ENCODE measurements around the gene UNK.
"Not testable (repeated sequence)": the region's sequence is repeated elsewhere in the genome, so short reads cannot be mapped to it uniquely, and the experiment has no call there.

UNK gene

DNA sequence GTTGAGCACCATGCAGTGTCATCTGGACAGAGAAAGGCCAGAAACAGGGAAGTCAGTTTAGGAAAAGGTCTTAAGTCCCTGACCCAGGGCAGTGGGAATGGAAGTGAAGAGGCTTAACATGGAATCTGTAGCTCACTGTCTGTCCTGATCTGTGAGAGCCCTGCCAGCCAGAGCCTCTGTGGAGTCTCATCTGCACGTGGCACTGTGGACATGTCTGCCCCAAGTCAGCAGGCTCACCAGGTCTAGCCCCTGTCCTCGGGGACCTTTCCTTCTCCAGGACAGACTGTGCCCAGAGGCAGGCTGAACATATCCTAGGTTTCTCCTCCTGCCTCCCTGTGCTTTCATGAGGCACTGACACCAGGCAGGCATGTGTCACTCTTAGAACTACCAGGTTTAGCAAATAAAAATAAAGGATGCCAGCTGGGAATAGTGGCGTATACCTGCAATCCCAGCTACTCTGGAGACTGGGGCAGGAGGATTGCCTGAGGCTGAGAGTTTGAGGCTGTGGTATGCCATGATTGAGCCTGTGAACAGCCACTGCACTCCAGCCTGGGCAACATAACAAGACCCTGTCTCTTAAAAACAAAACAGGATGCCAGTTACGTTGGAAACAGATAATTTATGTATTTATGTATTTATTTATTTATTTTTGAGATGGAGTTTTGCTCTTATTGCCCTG, 22.4 kb downstream of the UNK start:
- DNase-seq (ENCODE audit: low spot score), result peak; percentile 32

- DNase-seq (ENCODE audit: low spot score), result no peak
These were observed 23.3 kb downstream of the UNK start for GRCh38 chr17:75807861-75808260.

GRCh38 chr17:75808549-75808904, 23.9 kb downstream of the UNK start:
- DNase-seq (ENCODE audit: low spot score), result no peak

DNA sequence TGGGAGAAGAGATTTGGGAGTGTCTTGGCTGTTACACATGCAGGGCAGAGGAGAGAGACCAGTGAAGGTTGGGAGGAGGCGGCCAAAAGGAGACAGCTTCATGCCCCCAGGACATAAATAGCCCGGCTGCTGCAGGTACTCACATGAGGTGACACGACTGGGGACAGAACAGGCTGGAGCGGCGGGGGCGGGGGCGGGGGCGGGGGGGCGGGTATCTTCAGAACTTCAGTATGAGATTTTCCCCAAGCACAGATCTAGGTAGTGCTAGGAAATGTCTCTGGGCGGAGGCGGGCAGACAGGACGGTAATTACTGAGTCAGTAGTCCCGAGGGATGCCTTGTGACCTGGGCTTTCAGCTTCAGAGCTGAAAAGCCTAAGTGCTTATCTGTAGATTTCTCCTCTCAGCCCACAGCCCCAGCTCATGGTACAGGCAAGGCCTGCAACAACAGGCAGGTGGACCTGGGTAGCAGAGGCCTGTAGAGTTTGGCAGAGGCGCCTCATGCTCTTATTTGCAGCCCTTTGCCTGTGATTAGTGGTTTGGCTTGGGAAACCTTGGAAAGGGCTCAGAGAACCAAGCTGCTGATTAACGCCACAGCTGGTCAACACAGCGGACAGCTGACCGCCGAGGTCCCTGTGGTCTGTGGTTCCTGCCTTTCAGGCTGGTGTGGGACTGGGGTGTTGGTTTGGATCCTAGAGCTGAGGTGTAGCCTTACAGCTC, 24.5 kb downstream of the UNK start:
- peak; percentile 89 for DNase-seq (ENCODE audit: low spot score)

GRCh38 chr17:75809631-75810111, 25.1 kb downstream of the UNK start:
- peak; percentile 38 for DNase-seq (ENCODE audit: low spot score)

DNA sequence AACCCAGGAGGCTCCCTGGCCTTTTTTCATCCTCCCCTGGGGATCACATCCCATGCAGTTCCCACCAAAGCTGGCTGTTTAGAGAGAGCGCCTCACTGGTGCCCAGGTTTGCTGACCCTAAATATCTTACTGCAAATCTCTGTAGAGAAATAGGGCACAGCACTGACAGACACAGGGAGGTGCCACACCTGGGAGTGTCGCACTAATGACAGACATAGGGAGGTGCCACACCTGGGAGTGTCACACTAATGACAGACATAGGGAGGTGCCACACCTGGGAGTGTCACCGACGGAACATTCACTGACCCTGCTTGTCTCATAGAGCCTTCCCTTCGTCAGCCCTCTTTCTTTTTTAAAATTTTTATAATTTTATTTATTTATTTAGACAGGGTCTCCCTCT, 25.6 kb downstream of the UNK start:
- DNase-seq (ENCODE audit: low spot score), result no peak

DNA sequence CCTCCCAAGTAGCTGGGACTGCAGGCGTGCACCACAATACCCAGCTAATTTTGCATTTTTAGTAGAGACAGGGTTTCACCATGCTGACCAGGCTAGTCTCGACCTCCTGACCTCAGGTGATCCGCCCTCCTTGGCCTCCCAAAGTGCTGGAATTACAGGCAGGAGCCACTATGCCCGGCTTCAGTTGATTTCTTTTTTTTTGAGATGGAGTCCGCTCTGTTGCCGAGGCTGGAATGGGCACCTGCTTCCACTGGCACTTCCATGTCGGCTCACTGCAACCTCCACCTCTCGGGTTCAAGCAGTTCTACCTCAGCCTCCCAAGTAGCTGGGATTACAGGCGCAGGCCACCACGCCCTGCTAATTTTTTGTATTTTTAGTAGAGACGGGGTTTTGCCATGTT, 26.1 kb downstream of the UNK start:
- DNase-seq (ENCODE audit: low spot score), result not testable (repeated sequence)

- DNase-seq (ENCODE audit: low spot score), result no peak
These were observed 26.6 kb downstream of the UNK start for GRCh38 chr17:75811174-75811573.

- no peak for DNase-seq (ENCODE audit: low spot score)
These were observed 27.7 kb downstream of the UNK start for GRCh38 chr17:75812096-75813013.

DNA sequence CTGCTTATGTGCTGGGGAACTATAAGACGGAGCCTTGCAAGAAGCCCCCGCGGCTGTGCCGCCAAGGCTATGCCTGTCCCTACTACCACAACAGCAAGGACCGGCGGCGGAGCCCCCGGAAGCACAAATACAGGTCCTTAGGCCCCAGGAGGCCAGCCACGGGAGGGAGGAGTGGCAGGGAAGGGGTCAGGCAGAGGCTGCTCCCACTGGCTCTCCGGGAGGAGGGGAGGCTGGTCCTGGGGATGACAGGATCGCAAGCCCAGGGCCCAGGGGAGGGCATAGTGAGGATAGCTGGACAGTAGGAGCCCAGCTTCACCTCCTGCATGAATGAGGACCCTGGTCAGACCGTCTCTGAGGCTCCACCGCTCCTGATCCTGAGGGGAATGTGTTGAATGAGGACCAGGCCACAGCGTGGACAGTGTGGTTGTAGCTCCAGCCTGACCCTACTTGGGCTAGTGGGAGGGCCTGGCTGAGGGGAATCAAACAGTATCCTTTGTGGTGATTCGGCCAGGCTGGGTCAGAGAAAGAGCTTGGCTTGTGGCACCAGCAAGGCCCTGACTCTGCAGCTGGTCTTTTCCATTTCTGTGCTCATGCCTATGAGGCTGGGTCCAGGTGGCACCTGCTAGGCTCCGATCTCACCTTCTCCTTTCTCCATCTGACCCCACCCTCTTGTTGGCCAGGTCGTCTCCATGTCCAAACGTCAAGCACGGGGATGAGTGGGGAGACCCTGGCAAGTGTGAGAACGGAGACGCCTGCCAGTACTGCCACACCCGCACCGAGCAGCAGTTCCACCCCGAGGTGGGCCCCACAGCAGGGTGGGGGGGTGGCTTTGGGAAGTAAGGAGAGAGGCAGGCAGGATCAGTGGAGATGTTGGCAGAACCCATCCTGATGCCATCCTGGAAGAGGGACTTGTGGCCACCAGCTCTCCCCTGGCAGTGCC, 28.7 kb downstream of the UNK start:
- peak; percentile 32 for DNase-seq (ENCODE audit: low spot score)

DNA sequence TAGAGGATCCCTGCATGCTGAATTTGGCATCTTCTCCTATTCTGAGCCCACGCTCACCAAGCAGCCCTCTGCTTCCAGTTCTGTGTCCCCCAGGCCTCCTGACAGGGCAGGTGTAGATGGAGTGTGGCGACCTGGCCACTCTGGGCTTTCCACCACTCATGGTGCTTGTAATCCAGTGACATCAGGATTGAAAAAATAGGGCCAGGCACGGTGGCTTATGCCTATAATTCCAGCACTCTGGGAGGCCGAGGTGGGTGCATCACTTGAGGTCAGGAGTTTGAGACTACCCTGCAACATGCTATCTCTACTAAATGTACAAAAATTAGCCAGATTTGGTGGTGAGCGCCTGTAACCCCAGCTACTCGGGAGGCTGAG, 29.4 kb downstream of the UNK start:
- no peak for DNase-seq (ENCODE audit: low spot score)

- peak; percentile 37 for DNase-seq (ENCODE audit: low spot score)
These were observed 30.3 kb downstream of the UNK start for GRCh38 chr17:75814900-75815373.

DNA sequence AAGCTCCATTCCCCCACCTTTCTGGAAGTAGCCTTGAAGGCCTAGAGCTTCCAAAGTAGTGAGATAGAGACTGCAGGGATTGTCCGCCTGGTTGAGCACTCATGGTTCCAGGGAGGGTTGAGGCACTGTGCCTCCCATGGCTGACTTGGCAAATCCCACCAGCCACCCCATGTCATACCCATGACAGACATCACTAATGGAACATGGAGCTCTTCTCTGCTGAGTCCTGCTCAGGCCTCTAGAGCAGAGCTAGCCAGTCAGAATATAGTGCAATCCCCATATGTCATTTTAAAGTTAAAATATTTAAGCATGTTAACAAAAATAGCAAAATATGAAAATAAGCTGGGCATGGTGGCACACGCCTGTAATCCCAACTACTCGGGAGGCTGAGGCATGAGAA, 30.8 kb downstream of the UNK start:
- DNase-seq (ENCODE audit: low spot score), result no peak

- peak; percentile 35 for DNase-seq (ENCODE audit: low spot score)
These were observed 32.1 kb downstream of the UNK start for GRCh38 chr17:75816693-75817092.

DNA sequence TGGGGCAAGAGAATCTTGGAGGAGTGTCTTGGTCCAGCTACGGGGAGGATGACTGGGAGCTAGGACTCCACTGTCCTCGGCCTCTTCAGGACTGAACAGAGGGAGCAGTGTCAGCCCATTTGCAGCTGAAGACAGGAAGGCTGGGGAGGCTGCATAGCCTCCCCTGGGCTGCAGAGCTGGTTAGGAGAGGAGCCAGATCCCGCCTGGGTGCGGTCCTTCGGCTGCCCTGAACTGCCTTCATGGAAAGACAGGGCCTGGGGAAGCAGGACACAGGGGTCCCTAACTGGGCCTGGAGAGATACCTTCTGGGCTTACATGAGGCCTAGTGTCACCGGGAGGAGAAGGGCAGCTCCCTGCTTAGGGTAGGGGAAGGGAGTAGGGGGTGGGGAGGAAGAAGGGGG, 33.0 kb downstream of the UNK start:
- no peak for DNase-seq (ENCODE audit: low spot score)

- no peak for DNase-seq (ENCODE audit: low spot score)
These were observed 33.8 kb downstream of the UNK start for GRCh38 chr17:75818326-75818885.

GRCh38 chr17:75819116-75819515, 34.5 kb downstream of the UNK start:
- no peak for DNase-seq (ENCODE audit: low spot score)

- no peak for DNase-seq (ENCODE audit: low spot score)
These were observed 35.1 kb downstream of the UNK start for GRCh38 chr17:75819678-75820077.

- DNase-seq (ENCODE audit: low spot score), result no peak
These were observed 35.8 kb downstream of the UNK start for GRCh38 chr17:75820094-75821080.

DNA sequence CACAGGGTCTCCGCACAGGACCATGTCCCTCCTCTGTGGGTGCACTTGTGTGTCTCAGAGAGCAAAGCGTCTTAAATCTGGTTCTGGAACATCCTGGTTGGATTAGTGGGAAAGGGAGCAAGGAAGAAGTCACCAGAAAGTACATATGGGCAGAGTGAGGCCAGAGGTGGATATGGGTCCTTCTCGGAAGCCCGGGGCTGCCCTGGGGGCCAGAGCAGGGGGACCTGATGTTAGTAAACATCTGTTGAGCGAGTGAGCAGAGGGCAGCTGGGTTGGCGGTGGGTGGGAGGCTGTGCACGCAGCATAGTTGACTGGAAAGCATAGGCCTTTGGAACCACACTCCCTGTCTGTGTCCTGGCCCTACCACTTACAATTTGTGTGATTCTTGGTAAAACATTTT, 36.9 kb downstream of the UNK start:
- no peak for DNase-seq (ENCODE audit: low spot score)

All from D341Med (cell line).